Neural cell (in vitro differentiated cells): ENCODE data around the gene RHBDF2.

ENCODE experiments used
- POLR2AphosphoS5 ChIP-seq: IDR thresholded peaks from 2 replicates; pipeline ENCODE4 v1.6.1; 2012
- REST ChIP-seq: IDR thresholded peaks from 2 replicates; pipeline ENCODE4 v1.6.1; 2012; ENCODE audit warnings: borderline replicate concordance
- SMC3 ChIP-seq: fragments of 450-650 bp; conservative IDR thresholded peaks from 2 replicates; pipeline ENCODE4 v1.6.1; 2014; ENCODE audit warnings: antibody characterized with exemption, mild to moderate bottlenecking, moderate library complexity; ENCODE audit not compliant: poor library complexity
- TF ChIP-seq, protein P1 (sequence below): fragments of 450-650 bp; IDR thresholded peaks from 2 replicates; pipeline ENCODE4 v1.5.1; 2014; ENCODE audit warnings: antibody characterized with exemption, mild to moderate bottlenecking, moderate library complexity; ENCODE audit not compliant: poor library complexity, severe bottlenecking

DNA sequence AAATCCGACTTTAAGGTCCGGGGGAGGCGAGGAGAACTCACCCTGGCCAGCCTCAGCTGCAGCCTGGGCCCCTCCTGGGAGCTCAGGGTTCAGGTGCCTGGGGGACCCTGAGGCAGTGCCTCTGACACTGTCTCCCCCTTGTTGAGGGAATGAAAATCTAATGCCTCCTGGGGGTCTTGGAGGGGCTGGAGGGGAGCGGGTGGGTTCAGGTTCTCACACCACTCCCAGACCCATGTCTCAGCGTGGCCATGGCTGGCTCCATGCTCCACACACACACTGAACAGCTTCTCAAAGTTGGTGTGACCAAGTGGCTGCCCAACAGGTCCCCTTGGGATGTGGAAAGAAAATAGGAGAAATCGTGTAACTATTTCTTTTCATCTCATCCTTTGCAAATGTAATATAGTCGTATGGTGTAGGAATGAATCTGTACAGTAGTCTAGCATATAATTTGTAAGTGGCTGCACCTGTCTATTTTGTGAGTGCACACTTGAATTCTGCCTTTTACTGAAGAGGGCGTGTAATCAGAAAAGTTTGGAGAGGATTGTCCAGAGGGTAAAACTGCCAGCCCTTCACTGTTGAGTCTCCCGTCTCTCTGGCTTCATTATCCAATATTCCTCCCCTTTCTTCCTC lies 37.8 kb upstream of the RHBDF2 start:
- TF ChIP-seq, protein P1, sequence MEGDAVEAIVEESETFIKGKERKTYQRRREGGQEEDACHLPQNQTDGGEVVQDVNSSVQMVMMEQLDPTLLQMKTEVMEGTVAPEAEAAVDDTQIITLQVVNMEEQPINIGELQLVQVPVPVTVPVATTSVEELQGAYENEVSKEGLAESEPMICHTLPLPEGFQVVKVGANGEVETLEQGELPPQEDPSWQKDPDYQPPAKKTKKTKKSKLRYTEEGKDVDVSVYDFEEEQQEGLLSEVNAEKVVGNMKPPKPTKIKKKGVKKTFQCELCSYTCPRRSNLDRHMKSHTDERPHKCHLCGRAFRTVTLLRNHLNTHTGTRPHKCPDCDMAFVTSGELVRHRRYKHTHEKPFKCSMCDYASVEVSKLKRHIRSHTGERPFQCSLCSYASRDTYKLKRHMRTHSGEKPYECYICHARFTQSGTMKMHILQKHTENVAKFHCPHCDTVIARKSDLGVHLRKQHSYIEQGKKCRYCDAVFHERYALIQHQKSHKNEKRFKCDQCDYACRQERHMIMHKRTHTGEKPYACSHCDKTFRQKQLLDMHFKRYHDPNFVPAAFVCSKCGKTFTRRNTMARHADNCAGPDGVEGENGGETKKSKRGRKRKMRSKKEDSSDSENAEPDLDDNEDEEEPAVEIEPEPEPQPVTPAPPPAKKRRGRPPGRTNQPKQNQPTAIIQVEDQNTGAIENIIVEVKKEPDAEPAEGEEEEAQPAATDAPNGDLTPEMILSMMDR = no peak
- TF ChIP-seq SMC3 = no peak
- TF ChIP-seq POLR2AphosphoS5 = no peak
- no peak for TF ChIP-seq REST
